GM21576 (cell line): ENCODE measurements around the gene TRIM29.

Experiments
- ATAC-seq: cut with Tn5 transposase; IDR thresholded peaks from one replicate; pipeline ENCODE4 v1.9.1; 2021; ENCODE audit warnings: mild to moderate bottlenecking, moderate library complexity; ENCODE audit not compliant: unreplicated experiment

TRIM29 gene

DNA sequence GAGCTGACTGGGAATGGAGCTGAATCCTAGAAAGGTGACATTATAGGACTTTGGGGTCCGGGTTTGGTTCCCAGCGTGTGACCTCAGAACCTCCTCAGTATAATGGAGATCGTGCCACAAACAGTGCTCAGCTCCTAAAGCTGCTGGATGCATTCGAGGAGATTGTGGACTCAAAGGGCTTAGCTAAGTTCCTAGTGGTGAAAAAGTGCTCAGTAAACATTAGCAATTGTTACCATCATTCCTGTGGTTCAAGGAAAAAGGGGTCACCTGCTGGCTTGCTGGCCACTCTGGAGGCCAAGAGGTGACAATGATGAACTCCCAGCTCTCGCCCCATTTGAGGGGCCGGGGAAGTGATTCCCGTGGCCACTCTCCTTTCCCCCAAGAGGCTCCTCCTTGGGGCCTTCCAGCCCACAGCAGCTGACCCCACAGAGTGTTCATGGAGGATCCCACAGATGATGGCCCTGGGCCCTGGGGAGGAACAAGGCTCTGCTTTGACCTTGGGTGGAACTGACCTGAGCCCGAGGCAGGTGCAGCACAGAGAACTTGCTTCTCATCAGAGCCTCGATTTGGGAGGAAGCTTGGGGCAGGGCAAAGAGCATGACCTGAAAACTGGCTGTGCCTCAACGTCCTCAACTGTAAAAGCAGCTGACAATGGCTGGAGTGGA lies 40.1 kb downstream of the TRIM29 start:
- no peak for ATAC-seq

DNA sequence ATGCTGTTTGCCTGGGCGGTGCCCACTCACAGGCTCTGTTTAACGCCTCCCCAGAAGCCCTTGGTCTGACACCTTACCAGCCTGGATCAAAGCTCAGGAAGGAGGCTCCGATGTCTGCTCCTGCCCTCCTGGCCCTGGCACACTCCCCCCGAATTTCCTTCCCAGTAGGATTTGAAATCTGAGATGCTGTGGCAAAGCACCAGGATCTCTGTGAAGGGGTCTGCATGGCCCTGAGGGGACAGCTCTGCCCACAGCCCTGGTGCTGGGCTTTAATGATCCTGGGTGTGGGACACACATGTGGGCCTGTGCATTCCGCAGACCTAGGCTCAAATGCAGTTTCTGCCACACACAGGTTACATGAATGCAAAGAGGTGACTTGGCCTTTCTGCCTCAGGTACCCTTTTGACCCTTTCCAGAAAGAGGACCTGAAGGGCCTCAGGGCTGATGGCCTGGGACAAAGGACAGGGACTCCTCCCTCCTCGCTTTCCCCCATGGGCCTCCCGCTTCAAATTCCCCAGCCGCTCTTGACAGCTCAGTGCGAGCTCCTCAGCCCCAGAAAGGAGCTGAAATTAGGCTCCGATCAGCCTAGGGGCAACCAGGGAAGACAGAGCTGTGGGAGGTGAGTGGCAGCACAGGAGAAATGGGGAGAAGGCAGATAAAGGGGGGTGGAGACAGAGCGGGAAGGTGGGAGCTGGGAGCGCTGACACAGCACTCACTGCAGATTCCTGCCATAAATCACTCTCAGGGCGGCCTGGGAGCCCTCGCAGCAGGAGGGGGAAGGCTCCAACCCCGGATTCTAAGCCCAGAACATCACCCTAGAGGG lies 41.3 kb downstream of the TRIM29 start:
- ATAC-seq: no peak

DNA sequence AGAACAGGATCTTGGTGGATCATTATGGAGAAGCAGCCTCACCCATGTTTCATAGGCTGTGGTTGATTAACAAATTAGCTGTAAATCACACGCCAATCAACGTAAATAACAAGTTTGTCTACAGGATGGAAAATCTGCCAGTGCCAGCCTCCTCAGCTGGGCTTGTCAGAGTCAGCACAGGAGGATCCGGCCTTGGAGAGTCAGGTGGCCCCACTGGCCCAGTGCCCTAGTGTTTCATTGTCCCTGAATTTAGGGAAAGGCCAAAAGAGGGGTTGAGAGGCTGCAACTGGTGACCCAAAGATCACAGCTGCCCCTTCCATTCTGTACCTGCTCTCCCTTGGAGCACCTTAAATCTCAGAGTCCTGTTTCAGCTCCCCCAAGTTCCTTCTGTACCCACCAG lies 42.4 kb downstream of the TRIM29 start:
- no peak for ATAC-seq

DNA sequence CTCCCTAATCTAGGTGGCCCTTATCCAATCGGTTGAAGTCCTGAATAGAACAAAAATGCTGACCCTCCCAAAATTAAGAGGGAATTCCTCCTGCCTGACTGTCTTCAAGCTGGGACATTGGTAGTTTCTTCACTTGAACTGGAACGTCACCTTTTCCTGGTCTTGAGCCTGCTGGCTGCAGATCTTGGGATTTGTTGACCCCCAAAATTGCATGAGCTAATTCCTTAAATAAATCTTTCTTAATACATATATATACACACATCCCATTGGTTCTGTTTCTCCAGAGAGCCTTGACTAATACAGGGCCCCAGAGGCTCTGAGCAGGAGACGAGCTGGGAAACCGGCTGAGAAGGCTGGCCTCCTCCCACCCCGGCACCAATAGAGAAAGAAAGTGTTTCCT lies 46.2 kb downstream of the TRIM29 start:
- no peak for ATAC-seq

DNA sequence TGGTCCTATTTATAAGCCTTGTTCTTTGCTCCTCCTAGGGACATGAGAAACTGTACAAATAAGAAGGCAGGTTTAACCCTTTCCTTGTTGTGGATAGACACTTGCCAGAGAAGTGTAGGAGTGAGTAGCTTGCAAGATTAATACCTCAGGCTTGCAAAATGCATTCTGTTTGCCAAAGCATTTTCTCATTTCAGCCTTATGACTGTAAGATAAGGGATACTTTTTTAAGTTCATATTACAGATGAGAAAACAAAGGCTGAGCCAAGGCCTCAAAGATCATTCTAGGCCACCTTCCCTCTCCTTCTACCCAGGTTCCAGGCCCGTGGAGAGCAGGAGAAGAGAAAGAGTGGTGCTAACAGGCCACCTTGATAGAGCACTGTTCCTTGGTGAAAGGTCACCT lies 46.8 kb downstream of the TRIM29 start:
- no peak for ATAC-seq

DNA sequence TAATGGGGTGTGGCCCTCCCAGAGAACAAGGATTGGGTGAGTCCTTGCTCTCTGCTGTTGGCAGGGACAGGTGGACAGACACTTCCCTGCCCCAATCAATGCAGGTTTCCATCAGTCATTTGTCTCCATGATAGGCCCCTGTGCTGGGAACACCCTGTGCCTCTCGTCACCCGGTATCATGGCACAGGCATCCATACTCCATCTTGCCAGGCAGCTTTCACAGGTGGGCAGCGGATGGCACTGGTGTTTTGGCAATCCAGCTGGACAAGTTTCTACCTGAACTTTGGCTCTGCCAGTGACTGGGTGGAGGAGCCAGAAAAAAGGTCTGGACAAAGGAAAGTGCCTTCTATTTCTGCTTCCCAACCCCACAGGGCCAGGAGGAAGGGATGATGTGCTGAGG lies 47.5 kb downstream of the TRIM29 start:
- ATAC-seq: no peak

DNA sequence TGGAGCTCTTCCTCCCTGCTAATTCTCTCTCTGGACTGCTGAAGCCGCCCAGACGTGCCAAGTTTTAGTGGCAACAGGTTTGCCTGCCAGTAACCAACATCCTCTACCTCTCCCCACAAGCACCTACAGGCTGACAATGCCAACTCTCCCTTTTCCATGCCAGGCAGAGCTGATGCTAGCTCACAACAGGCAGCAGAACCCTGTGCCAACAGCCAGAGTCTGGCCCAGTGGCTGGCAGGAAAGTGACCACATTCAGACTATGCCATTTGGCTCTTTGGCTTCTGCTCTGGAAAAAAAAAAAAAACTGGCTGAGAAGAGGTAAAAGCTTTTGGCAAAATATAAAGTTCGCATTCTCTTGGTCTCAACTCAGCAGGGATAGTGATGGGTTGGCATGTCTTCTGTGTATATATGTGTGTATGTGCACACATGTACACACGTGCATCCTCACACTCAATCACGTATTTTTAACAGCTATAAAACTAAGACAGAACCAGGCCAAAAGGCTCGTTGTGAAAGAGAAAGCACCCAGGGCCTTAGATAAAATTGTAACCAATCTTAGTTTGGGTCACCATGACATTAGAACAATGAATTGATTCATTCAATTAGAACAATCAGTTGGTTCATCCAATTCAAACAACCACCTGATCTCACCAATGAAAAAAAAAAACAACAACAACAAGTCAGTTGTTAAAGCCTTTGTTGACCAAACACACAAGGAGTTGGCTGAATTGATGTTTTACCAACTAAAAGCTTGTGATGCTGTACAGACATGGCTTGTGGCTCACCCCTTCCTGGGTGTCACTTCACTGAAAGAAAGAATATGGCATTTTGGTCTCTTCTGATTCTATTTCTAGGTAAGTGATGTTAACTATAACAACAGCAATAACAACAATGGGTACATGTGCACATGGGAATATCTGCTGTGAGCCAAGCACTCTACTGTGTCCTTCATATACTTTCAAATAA lies 48.6 kb downstream of the TRIM29 start:
- ATAC-seq: no peak

DNA sequence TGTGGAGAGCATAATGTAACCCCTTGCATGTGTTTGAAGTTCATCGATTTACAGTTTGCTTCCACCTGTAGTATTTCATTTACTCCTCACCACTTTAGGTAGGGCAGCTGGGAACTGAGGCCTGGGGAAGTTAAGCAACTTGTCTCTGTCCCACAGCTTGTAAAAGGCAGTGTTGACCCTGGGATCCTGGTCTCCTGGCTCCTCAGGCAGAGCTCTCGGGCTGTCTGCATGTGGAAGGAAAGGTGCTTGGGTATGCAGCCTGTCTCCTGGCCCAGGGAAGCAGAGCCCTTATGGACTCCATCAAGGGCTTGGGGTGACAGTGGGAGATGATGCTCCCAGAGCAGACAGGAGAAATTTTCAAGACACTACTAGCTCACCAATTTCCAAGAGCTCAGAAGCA lies 49.9 kb downstream of the TRIM29 start:
- no peak for ATAC-seq

DNA sequence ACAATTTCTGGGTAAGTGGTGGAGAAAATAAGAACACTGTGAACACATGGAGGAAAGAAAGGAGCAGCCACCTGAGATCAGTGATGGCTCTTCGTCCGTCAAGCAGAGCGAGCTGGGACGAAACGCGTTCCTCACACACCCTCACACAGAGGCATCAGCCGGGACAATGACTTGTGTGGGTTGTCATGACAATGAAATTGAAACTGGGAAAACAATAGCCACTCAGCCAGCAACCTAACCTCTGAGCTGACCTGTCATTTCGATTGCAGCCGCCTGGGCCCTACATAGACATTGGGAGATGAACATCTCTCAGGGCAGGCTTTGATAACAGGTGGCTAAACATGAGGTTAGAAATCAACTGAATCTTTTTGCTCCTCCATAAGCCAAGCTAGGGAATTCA lies 51.3 kb downstream of the TRIM29 start:
- no peak for ATAC-seq

DNA sequence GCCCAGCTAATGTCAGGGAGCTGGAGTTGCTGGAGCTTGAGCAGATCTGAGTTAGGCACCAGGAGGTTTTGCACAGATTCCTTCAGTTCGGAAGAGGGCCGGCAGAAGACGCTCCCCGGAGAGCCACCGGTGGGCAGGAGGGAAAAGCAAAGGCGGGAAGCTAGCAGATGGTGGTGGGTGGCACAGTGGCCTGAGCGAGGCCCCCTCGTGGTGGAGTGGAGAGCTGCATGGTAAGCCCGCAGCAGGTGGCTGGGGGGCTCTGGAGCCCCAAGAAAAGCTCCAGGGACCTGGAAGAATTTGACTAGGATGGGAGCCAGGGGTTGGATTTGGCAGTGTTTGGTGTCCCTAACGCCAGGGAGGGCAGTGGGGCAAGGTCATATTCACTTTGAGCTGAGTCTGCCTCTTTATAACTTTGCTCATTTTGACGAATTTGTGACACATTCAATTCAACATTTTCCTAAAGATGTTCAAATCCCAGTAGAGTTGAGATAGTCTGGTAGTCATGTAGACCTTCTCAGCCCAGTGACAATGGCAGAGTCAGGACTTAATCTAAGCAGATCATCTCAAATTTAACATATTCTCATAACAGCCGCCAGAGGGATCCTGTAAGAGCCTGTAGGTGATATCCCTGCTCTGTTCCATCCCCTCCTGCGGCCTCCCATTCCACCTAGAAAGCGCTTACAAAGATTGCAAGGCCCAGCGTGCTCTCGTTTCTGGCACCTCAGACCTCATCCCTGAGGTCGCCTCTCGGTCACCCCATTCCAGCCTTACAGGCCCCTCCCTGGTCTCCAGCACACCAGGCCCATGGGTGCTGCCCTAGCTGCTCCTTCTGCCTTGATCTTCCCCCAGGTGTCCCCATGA lies 57.9 kb downstream of the TRIM29 start:
- no peak for ATAC-seq

DNA sequence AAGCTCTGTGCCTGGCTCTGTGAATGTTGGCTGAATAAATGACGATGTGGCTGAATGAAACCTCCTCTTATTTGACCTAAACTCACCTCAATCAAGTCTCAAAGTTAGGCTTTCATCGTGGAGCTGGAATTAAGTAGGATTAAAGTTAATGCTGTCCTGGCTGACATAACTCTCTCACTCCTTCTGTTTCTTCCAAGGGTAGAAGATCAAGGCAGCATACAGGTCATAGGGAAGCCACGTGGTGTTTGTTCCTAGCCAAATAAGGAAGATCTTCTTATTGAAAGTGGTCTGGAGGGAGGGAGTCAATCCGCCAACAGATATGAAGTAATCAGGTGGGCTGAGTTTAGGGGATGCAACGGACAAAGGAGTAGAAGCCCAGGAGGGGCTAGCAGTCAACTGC lies 59.5 kb downstream of the TRIM29 start:
- no peak for ATAC-seq

DNA sequence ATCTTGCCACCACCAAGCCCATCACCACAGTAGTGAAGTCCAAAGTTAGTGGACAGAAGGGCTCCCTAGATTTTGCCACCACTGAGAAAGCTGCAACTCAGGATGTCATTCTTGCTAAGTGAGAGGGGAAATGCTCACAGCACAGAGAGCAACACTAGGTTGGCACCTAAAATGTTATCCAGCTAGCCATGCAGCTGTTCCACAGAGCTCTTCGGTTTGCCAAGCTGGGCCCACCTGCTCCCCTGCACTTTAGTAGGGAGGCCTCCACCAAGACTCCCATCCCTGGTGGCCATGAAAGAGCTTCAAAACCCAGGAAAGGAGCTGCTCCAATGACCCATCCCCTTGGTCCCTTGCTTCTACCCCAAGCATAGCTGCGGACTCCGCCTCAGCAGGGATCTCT lies 63.8 kb downstream of the TRIM29 start:
- no peak for ATAC-seq

DNA sequence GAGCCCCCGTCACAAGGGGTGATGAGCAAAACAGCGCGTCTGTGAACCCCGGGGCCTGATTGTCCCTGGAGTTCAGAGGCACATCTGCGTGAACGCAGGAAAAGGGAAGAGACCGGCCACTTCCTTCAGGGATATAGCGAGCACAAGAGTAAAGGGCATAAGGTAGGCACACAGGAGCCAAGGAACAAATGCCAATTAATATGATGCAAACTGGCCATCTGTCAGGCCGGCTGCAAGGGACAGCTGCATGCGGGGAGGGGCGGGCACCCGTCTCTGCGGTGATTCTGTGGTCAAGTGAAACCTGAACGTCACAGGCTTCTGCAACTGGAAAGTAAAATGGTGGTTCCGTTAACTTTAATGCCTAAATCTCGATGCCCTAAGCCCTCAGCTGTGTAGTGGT lies 64.7 kb downstream of the TRIM29 start:
- no peak for ATAC-seq

DNA sequence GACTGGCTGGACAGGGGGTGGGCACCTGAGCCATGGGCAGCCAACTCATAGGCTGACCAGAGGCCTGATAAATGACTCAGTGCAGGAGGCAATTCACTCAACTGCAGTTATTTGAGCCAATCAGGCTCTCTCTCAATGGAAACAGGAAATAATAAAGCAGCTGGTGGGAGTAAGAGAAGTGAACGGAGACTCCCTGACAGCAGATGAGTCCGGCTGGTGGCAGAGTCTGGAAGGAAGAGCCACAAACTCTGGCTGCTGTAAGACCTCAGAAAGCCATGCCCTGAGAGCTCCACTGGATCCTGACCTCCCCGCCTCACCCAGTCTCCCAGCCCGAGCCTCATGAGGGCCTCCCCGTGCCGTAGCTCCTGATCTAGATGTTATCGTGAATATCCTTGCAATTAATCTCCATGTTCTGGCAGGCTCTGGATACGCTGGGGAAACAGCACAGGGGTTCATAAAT lies 69.8 kb downstream of the TRIM29 start:
- ATAC-seq: no peak

DNA sequence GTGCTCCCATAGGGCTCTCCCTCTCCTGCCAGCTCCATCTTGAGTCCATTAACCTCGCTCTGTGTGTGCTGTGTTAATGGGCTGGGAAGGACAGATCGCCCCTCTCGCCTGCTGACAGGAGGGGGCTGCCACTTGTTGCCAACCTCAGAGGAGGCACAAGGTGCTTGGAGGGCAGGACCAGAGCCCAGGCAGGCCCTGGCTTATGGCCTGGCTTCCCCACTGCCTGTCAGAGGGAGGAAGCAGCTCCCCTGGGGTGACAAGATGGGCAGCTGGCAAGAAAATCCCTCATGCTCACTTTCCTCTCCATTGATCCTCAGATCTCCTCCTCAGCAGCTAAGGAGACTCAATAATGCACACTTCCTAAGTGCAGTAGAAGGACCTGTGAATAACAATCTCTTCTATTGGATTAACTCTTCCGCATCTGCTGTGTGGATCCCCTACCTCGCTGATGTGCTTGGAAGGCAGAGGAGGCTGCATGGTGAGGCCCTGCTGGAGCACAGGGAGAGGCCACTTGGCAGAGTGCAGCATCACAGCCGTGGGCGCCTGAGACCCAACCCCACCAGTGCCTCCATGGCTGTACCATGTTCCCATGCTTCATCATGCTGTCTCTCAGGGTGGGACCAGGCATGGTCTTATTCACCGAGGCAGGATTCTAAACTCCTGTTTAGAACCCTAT lies 70.3 kb downstream of the TRIM29 start:
- no peak for ATAC-seq

DNA sequence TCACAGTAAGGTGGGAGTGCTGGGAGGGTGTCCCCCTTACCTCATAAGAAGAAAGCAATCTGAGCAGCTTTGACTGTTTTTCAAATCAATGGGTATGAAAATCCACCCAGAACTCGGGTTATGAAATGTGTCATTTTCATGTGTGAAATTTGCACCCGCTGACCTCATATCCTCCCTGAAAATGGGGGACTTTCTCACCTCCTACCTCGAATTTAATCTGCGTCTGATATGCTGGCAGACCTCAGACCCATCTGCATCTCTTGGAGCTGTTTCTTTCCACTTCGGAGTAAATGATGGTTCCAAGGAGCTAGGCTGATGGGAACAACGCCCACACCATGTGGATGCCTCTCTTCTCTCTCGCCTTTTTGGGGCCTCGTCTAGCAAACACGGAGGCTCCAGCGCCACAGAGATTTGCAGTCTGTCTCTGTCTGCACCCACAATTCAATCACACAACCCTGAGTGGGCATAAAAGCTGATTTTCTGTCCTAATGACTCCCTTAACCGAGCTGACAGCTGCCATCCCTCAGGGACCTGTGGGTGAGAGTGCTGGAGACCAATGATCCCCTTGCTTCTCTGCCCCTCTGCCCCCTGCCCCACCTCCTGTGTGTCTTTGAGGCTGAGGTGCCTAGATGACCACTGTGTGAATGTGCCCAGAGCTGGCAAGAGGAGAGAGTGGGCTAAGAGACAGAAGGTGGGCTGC lies 71.0 kb downstream of the TRIM29 start:
- no peak for ATAC-seq

DNA sequence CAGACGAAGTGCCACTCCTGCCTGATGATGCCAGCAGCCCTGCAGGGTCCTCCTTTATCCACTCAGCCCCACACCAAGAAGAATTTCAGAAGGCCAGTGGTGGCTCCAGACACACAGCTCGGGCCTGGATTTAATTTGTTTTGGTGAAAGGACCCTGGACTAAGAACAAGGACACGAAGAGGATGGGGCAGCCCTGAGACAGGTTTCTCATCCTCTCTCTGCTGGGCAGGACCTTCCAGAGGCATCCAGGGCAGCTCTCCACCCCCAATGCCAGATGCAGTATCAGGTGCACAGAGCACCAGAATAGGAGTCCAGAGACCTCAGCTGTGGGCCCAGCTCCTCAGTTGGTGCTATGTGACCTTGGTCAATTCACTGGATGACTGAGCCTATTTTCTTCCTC lies 72.0 kb downstream of the TRIM29 start:
- no peak for ATAC-seq

DNA sequence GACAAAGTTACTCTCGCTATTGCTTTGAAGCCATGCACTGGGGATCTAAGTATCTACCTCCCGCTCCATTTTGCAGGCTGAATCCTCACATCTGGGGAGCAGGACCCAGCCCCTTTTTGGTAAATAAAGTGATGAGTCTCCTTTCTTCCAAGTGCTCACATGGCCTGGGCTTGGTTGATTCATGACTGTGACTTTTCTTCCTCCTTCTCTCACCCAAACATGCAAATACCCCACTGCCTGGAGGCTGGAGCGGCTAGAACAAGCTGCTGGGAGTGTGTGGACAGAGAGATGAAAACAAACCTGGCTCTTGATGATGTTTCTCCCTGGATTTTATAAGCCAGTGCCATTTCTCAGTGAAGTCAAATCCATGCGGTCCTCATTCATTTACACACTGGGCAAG lies 72.7 kb downstream of the TRIM29 start:
- ATAC-seq: no peak

DNA sequence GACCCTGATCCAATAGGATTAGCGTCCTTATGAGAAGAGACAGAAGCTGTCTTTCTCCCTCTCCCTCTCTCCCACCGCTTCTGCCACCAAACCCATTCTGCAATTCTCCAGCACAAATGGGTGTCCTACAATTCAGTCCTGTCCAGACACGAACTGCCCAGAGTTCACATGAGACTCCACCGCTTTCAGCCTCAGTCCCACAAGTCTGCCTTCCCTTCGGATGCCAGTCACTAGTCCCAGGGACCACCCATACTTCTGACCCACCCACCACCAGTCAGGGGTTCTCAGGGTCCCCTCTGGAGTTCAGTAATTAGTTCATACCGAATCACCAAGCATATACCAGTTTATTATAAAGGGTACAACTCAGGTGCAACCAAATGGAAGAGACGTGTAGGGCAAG lies 73.6 kb downstream of the TRIM29 start:
- ATAC-seq: no peak
